MCF 10A (cell line): ENCODE data around the gene IRAK4. TPM values are rescaled to one million over a fixed set of nuclear protein-coding genes. Genes with fewer than 3 reads are reported as not detected.

Source experiments
- BruUV-seq: library from RNA; stranded (reverse); fragments of 400-500 nt; replicated peaks from 2 replicates; lab custom pipeline; 2021; lab: Mats Ljungman, UMichigan
- CTCF ChIA-PET: fragments of 300-600 bp; sonication (Branson Sonifier 250); formaldehyde crosslinking; extraction: SDS; loops from one replicate; lab custom pipeline; 2021; ENCODE audit warnings: antibody characterized with exemption, inconsistent platforms; lab: Yijun Ruan, JAX
- POLR2A ChIA-PET: fragments of 300-600, 350-650 bp; sonication (Branson Sonifier 250); formaldehyde crosslinking; extraction: SDS; loops from one replicate; lab custom pipeline; 2020; ENCODE audit warnings: antibody characterized with exemption, inconsistent platforms; lab: Yijun Ruan, JAX
- DNase-seq: peaks from one replicate; pipeline ENCODE4 v3.0.0-alpha.2; 2018; ENCODE audit not compliant: unreplicated experiment
- H3K27ac Mint-ChIP-seq: one replicate; pipeline ENCODE4 v1.8.0; 2022; ENCODE audit warnings: mild to moderate bottlenecking, low read depth, mixed read lengths; ENCODE audit not compliant: unreplicated experiment
- H3K27me3 Mint-ChIP-seq: one replicate; pipeline ENCODE4 v1.8.0; 2022; ENCODE audit warnings: mixed read lengths; ENCODE audit not compliant: insufficient read depth, unreplicated experiment
- H3K36me3 Mint-ChIP-seq: one replicate; pipeline ENCODE4 v1.8.0; 2022; ENCODE audit warnings: mild to moderate bottlenecking, moderate library complexity, mixed read lengths; ENCODE audit not compliant: insufficient read depth, unreplicated experiment
- H3K4me1 Mint-ChIP-seq: one replicate; pipeline ENCODE4 v1.8.0; 2022; ENCODE audit warnings: mixed read lengths; ENCODE audit not compliant: insufficient read depth, unreplicated experiment
- H3K4me3 Mint-ChIP-seq: one replicate; pipeline ENCODE4 v1.8.0; 2022; ENCODE audit warnings: mild to moderate bottlenecking, moderate library complexity, mixed read lengths; ENCODE audit not compliant: unreplicated experiment
- H3K9me3 Mint-ChIP-seq: one replicate; pipeline ENCODE4 v1.8.0; 2022; ENCODE audit warnings: mixed read lengths; ENCODE audit not compliant: unreplicated experiment
- CTCF ChIP-seq: fragments of 200-600 bp; IDR thresholded peaks from one replicate; pipeline ENCODE4 v1.8.0; 2022; ENCODE audit warnings: antibody characterized with exemption, mild to moderate bottlenecking; ENCODE audit not compliant: unreplicated experiment
- intact Hi-C: fragments of 100-400 bp; cut with micrococcal nuclease; formaldehyde crosslinking; loops from 2 replicates; pipeline ENCODE4 v1.14.1; 2022
- total RNA-seq: library from RNA; stranded (reverse); gene quantifications from 2 replicates; pipeline ENCODE4 v1.2.3, GENCODE V29; 2022

IRAK4 gene
- total RNA-seq, 1 experiment from 2014 or later: 10.1 TPM

- H3K9me3 Mint-ChIP-seq: no peaks in the 10 kb centered on the region
- ChIA-PET POLR2A (no interaction called here), CTCF (interaction anchor here (1.2 kb wide), 1 partner anchor 30 kb away, joined by 3 read pairs; no protein-coding TSS in a partner anchor)
- no peak overlapping the region for H3K27ac Mint-ChIP-seq
- no peak for TF ChIP-seq CTCF
- DNase-seq: no peak
- H3K36me3 Mint-ChIP-seq: peaks cover 23% of the 10 kb centered on the region
- BruUV-seq: no TSS peak
- peaks cover 20% of the 10 kb centered on the region for H3K4me1 Mint-ChIP-seq
- H3K4me3 Mint-ChIP-seq: no peak overlapping the region
- intact Hi-C loops: no loop called here
- H3K27me3 Mint-ChIP-seq: no peaks in the 10 kb centered on the region
These were observed 4.7 kb upstream of the IRAK4 start for GRCh38 chr12:43754015-43754414.

- Mint-ChIP-seq H3K4me1 (peaks cover 30% of the 10 kb centered on the region), H3K27ac (peak overlapping the region; percentile 84), H3K27me3 (no peaks in the 10 kb centered on the region), H3K9me3 (no peaks in the 10 kb centered on the region), H3K36me3 (peaks cover 28% of the 10 kb centered on the region), H3K4me3 (peak overlapping the region; percentile 87)
- TF ChIP-seq CTCF: no peak
- DNase-seq: peak; percentile 42
- TSS peak; percentile 49 for BruUV-seq
- intact Hi-C loops: loop anchor here (2.0 kb wide), 1 partner anchor 47 kb away; no protein-coding TSS in a partner anchor
- ChIA-PET POLR2A (interaction anchor here (0.9 to 3.4 kb wide), 7 partner anchors 16 to 123 kb away, joined by 3 to 44 read pairs (median 6); partner anchors contain the start of genes TMEM117 and TWF1), CTCF (interaction anchor here (0.8 to 4.2 kb wide), 7 partner anchors 10 to 257 kb away, joined by 3 to 62 read pairs (median 4); no protein-coding TSS in a partner anchor)
These were observed 464 bp upstream of the IRAK4 start for GRCh38 chr12:43758247-43758727.

- ChIA-PET POLR2A (interaction anchor here (1.4 to 1.9 kb wide), 2 partner anchors 45 to 77 kb away, joined by 3 to 8 read pairs; no protein-coding TSS in a partner anchor), CTCF (interaction anchor here (0.6 to 4.2 kb wide), 7 partner anchors 8 to 1595 kb away, joined by 3 to 62 read pairs (median 4); no protein-coding TSS in a partner anchor)
- no TSS peak for BruUV-seq
- peak overlapping the region; percentile 87 for H3K4me3 Mint-ChIP-seq
- no peaks in the 10 kb centered on the region for H3K27me3 Mint-ChIP-seq
- TF ChIP-seq CTCF: no peak
- peaks cover 30% of the 10 kb centered on the region for H3K4me1 Mint-ChIP-seq
- DNase-seq: no peak
- H3K27ac Mint-ChIP-seq: no peak overlapping the region
- peaks cover 16% of the 10 kb centered on the region for H3K36me3 Mint-ChIP-seq
- no peaks in the 10 kb centered on the region for H3K9me3 Mint-ChIP-seq
- intact Hi-C loops: no loop called here
These were observed 1.6 kb downstream of the IRAK4 start for GRCh38 chr12:43760396-43760795.

- Mint-ChIP-seq H3K27ac (no peak overlapping the region), H3K27me3 (no peaks in the 10 kb centered on the region), H3K36me3 (peaks cover 12% of the 10 kb centered on the region), H3K4me3 (no peak overlapping the region), H3K9me3 (no peaks in the 10 kb centered on the region), H3K4me1 (peaks cover 23% of the 10 kb centered on the region)
- intact Hi-C loops: no loop called here
- BruUV-seq: no TSS peak
- ChIA-PET CTCF (interaction anchor here (0.5 to 2.2 kb wide), 4 partner anchors 10 to 121 kb away, joined by 3 to 9 read pairs (median 3); no protein-coding TSS in a partner anchor), POLR2A (interaction anchor here (0.5 to 1.4 kb wide), 3 partner anchors 44 to 165 kb away, joined by 3 read pairs; no protein-coding TSS in a partner anchor)
- DNase-seq: no peak
- TF ChIP-seq CTCF: no peak
These were observed 2.7 kb downstream of the IRAK4 start for GRCh38 chr12:43761500-43761899.
